HG03159 (cell line): ENCODE measurements around the gene AIP.
A peak's percentile ranks its signal among the peaks of the same experiment; 100 is the strongest.

ENCODE experiments used
- ATAC-seq: cut with Tn5 transposase; IDR thresholded peaks from one replicate; pipeline ENCODE4 v1.9.1; 2021; ENCODE audit warnings: mild to moderate bottlenecking, moderate library complexity; ENCODE audit not compliant: unreplicated experiment

Gene AIP

DNA sequence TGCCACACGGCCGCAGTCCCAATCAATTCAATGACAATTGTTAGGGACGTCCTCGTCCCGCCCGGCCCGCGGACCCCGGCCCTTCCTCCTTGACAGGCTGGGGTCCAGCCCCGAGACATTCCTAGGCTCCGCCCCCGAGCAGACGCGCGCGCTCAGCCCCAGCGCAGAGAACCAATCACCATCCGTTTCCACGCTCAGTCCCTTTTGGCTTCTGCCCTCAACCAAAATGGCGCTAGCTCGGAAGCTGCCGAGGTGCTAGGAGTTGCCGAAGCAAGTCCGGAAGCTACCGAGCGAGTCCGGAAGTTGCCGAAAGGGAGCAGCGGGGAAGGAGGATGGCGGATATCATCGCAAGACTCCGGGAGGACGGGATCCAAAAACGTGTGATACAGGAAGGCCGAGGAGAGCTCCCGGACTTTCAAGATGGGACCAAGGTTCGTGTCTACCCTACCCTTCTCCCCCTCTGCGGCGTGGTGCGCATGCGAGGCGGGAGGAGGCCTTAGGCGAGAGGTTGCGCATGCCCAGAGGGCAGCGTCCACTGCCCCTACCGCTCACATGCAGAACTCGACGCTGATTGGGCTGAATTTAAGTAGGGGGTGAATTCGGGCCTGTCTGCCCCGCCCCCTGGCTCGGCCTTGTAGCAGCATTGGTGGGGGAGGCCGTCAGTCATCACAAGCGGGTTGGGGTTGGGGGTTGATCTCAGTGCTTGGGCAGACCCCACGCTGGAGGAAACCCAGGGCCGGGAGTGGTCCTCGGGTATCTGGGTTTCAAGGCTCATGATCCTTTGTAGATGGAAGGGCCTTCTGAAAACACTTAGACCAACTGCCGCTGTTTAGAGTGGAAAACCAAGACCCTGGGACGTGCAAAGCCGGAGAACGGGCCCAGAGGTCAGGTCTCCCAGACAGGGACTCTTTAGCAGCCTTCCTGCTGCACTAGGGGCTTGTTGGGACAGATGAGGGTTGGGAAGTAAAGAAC is at the start of gene AIP:
AIP (plus strand) TSS at position 200 of the 972 bp plus-strand sequence; CDS start at position 333, 133 bp downstream.
- ATAC-seq: peak; percentile 72

- no peak for ATAC-seq
Observed at GRCh38 chr11:67433536-67434394, 49.1 kb upstream of the AIP start.

DNA sequence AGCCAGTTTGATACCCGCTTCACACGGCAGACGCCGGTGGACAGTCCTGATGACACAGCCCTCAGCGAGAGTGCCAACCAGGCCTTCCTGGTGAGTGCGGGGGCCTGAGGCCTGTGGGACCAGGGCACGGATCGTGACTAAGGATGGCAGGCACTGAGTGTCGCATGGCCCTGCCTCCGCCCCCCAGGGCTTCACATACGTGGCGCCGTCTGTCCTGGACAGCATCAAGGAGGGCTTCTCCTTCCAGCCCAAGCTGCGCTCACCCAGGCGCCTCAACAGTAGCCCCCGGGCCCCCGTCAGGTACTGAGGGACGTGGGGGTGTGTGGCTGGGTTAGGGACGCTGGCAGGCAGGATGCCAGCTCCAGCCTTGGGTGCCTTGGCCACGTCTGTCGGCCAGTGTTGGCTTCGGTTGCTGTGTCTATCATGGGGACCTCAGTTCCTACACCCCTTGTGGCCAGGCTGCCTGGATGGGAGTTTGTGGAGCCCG is 48.4 kb upstream of the AIP start:
- no peak for ATAC-seq

DNA sequence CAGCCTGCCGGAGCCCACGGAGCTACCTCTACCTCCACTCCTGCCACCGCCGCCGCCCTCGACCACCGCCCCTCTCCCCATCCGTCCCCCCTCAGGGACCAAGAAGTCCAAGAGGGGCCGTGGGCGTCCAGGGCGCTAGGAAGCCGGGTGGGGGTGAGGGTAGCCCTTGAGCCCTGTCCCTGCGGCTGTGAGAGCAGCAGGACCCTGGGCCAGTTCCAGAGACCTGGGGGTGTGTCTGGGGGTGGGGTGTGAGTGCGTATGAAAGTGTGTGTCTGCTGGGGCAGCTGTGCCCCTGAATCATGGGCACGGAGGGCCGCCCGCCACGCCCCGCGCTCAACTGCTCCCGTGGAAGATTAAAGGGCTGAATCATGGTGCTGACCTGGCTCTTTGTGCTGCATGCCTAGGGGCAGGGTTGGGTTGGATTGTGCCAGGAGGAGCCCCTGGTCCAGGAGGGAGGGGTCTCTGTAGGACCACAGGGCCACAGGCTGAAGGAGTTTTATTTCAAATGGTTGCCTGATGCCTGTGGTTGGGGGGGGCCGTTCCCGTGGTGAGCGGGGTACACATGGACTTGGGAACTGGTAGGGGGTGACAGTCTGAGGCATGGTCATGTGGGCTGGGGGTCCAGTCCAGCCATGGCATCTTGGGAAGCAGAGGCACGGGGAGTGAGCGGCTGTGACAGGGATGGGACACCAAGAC is 47.6 kb upstream of the AIP start:
- ATAC-seq: no peak

- ATAC-seq: no peak
Observed at GRCh38 chr11:67435727-67436458, 46.9 kb upstream of the AIP start.

DNA sequence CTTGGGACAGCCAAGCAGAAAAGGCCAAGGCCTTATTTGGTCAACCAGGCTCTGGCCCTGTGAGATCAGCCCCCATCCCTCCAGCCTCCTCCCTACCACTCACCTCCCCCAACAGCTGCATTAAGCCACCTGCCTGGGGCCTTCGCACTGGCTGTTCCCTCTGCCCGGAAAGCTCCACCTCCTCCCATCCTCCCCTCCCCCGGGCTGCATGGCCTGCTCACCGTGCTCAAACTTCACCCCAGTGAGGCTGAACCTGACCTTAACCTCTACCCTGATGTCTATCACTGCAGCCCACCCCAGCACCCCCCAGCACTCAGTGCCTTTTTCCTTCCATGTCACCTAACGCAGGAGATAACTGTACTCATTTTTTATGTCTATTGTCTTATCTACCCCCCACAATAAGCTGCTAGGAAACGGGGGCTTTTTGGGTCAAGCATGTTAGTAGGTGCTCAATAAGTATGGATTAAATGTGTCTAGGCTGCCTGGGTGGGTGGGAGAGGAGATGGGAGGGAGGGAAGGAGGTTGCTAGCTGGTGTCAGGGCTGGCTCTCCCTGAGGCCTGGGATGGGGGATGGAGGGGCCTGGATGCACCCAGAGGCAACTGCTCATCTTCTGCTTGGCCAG is 46.3 kb upstream of the AIP start:
- ATAC-seq: no peak

- ATAC-seq: no peak
Observed at GRCh38 chr11:67437082-67437808, 45.6 kb upstream of the AIP start, which contains the start of gene PTPRCAP. TSS of gene PTPRCAP (minus strand) at chr11:67437682. CDS start at chr11:67437619, 63 bp downstream.

DNA sequence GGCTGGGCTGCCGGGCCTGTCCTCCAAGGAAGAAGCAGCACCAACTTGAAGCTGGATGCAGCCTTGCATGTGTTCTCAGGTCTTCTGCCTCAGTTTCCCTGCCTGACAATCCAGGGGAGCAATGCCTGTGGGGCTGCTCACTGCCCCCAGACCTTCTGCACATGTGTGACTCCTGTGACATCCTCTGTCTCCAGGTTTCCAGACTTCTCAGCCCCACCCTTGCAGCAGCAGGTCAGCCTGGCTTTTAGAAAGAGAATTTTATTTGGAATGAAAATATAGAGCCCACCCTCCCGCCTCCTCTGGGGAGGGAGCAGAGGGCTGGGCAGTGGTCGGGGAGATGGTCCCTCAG is 45.0 kb upstream of the AIP start:
- no peak for ATAC-seq

GRCh38 chr11:67438158-67438902 is 44.5 kb upstream of the AIP start:
- ATAC-seq: no peak

DNA sequence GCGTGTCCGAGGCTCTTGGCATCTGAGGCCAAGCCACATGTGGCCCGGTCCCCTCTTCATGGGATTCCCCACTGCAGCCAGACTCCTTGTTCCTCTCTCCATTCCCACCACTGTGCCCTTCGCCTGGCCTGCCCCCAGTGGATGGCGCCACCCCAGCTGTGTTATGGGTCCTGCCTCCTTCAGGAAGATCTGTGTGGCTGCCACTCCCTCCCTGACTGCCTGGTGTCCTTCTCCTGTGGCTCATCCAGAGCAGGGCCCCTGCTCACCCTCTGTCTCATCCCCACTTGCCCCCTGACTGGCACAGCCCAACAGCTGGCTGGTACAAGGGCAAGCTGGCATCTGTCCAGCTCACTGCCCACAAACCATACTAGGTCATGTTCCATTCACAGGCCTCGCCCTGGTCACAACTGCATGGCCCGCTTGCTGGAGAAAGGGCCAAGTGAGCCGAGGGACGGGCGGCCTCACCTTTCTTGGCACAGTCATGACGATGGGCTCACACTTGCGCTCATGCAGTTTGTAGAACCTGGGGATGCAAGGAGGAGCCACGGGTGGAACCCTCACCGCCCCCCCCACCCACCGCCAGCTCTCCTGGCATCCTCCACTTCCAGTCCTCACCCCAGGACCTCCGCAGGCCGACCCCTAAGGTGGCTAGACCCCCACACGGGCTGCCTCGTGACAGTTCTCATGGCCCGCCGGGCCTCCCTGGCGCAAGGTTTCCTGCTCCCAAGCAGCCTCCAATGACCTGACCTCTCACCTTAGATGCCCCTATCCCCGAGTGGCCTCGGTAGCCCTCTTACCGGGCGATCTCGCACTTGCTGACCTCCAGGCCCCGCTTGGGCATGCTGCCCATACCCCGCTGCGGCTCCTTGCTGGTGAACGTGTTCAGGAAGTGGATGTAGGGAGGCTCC is 43.3 kb upstream of the AIP start:
- ATAC-seq: no peak

GRCh38 chr11:67440229-67441097 is 42.4 kb upstream of the AIP start:
- no peak for ATAC-seq

DNA sequence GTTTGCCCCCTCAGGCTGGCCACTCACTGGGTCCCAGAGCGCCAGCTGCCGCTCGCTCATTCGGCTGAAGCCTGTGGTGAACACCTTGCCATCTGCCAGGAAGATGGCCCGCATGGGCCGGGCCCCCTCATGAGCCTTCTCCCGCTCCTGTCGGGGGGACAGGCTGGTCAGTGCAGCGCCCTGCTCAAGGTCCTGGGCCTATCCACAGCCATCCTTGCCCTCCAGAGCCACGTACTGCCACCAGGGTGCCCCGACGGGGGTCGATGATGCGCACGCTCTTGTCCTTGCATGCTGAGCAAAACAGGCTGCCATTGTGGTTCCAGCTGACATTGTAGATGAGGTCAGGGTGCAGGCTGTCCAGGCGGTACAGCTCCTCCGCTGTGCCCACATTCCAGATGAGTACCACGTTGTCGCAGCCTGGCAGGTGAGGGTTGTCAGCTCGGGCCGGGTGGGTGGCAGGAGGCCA is 41.7 kb upstream of the AIP start:
- ATAC-seq: no peak

DNA sequence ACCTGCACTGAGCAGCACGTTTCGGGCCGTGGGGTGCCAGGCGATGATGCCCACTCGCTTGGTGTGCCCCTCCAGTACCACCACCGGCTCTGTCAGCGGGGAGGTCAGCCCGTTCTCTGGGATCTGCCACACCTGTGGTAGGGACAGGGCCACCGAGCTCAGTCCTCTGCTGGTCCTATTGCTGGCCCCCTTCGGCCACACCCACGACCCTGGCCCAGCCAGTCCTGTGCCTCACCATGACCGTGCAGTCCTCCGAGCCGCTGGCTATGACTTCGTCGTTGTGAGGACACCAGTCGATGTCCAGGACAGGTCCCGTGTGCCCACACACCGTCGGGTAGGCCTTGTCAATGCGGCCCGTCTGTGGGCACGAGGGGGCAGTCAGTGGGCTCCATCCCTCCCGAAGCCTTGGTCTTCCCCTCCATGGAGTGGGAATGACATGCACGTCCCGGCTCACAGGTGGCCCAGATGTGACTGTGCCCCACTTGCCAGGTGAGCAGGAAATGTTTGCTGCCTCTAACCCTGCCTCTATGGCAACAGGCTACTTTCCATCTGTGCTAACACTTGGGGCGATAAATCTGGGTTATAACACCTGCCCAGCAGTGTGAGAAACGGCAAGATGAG is 41.0 kb upstream of the AIP start:
- no peak for ATAC-seq

DNA sequence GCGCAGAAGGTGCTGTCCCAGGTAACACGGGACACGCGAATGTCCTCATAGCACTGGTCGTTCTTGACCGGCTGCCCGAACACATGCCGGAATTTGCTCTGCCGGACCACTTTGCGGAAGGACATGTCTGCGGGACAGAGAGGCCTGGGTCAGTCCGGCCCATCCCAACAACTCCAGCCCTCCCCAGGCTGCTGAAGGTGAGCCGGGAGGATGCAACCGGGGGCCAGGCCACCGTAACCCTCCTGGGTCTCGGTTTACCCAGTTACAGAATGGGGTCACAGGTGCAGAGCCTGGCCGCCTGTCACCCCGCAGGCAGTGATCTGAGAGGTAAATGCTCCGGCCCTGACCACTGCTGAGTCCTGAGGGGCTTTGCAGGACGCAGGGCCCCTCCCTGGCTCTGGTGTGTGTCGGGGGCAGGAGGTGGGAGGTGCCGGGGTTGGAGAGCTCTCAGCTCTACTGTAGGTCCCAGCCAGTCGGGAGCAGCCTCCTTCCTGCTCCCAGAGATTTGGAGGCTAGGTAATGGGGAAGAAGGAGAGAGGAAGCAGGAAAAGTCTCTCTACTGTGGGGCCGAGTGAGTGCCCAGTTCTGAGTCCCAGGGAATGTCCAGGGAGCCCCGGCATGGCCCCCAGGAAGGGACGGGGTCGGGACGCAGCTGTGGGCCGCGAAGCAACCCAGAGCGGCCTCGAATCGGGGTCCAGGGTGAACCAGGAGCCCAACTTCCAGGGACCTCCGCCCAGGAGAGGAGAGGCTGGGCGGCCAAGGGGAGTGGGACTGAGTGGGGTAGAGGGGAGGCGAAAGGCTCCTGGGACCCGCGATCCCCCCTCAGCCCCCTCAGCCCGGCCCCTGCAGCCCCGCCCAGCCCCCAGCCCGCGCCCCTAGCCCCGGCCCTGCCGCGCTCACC is 40.1 kb upstream of the AIP start:
- ATAC-seq: no peak

DNA sequence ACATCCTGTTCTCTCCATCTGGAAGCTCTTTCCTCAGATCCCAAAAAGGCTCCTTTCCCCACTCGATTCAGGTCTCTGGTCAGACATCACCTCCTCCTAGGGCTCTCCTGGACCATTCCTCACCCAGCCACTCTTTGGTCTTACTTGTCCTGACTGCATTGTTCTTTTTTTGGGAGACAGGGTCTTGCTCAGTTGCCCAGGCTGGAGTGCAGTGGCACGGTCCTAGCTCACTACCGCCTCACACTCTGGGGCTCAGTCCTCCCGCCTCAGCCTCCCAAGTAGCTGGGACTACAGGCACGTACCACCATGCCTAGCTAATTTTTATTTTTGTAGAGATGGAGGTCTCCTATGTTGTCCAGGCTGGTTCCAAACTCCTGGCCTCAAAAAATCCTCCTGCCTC is 37.3 kb upstream of the AIP start:
- no peak for ATAC-seq
